Ovary (tissue), 3 donors: ENCODE results near the gene MTA1.

ENCODE experiments used
- POLR2A ChIP-seq: fragments of 450-650 bp; IDR thresholded peaks from one replicate; pipeline ENCODE4 v1.6.1; 2017; ENCODE audit warnings: antibody characterized with exemption, mild to moderate bottlenecking, moderate library complexity
- TF ChIP-seq, protein P1 (sequence below), 3 donors: fragments of 450-650 bp in 2 of 3; fragments of 200-600 bp in 1 of 3; IDR thresholded peaks; one replicate each; pipeline versions ENCODE4 v1.5.1 to v1.8.0; 2016 to 2022; ENCODE audit warnings: antibody characterized with exemption in 3 of 3, mild to moderate bottlenecking in 1 of 3
- donor health status: DM: no; HTN: no; CAD: no.

DNA sequence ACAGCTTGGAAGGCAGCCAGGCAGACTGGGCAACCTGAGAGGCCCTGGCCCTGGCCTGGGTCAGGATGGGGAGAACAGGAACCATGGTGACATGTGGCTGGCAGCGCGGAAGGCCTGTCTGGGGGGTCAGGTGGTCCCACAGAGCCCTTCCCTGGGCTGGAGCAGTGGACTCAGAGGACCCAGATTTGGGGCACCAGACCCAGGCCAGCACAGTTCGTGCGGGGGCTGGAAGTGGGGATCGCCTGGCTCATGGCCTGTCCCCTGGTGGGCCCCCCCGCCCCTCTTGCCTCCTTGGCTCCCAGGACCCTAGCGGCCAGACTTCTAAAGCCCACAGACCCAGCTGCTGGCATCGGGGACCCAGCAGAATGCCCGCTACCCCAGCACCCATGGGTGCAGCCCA lies 21.4 kb downstream of the MTA1 start:
- TF ChIP-seq, protein P1, sequence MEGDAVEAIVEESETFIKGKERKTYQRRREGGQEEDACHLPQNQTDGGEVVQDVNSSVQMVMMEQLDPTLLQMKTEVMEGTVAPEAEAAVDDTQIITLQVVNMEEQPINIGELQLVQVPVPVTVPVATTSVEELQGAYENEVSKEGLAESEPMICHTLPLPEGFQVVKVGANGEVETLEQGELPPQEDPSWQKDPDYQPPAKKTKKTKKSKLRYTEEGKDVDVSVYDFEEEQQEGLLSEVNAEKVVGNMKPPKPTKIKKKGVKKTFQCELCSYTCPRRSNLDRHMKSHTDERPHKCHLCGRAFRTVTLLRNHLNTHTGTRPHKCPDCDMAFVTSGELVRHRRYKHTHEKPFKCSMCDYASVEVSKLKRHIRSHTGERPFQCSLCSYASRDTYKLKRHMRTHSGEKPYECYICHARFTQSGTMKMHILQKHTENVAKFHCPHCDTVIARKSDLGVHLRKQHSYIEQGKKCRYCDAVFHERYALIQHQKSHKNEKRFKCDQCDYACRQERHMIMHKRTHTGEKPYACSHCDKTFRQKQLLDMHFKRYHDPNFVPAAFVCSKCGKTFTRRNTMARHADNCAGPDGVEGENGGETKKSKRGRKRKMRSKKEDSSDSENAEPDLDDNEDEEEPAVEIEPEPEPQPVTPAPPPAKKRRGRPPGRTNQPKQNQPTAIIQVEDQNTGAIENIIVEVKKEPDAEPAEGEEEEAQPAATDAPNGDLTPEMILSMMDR (IDR thresholded peaks at IDR 0.05): no peak
- TF ChIP-seq POLR2A: no peak
